HG02973 (cell line): ENCODE results near the gene CPA5.
"Not testable (repeated sequence)": the region's sequence is repeated elsewhere in the genome, so short reads cannot be mapped to it uniquely, and the experiment has no call there.

ENCODE experiments used
- ATAC-seq: cut with Tn5 transposase; IDR thresholded peaks from one replicate; pipeline ENCODE4 v1.9.1; 2021; ENCODE audit warnings: moderate library complexity; ENCODE audit not compliant: unreplicated experiment

Gene CPA5

GRCh38 chr7:130358471-130358870, 13.9 kb downstream of the CPA5 start:
- ATAC-seq: no peak

GRCh38 chr7:130359276-130359857, 14.8 kb downstream of the CPA5 start:
- no peak for ATAC-seq

GRCh38 chr7:130360518-130360917, 15.9 kb downstream of the CPA5 start:
- no peak for ATAC-seq

GRCh38 chr7:130361681-130362080, 17.1 kb downstream of the CPA5 start:
- no peak for ATAC-seq

- ATAC-seq: no peak
Measured at GRCh38 chr7:130362251-130362816, 17.7 kb downstream of the CPA5 start.

- ATAC-seq: no peak
Measured at GRCh38 chr7:130363026-130363847, 18.6 kb downstream of the CPA5 start.

GRCh38 chr7:130364451-130364850, 19.8 kb downstream of the CPA5 start:
- no peak for ATAC-seq

- no peak for ATAC-seq
Measured at GRCh38 chr7:130365088-130365487, 20.5 kb downstream of the CPA5 start.

- ATAC-seq: no peak
Measured at GRCh38 chr7:130365511-130366441, 21.2 kb downstream of the CPA5 start.

GRCh38 chr7:130366564-130366963, 21.9 kb downstream of the CPA5 start:
- ATAC-seq: no peak

GRCh38 chr7:130367088-130367755, 22.6 kb downstream of the CPA5 start:
- no peak for ATAC-seq

GRCh38 chr7:130367836-130368746, 23.5 kb downstream of the CPA5 start:
- no peak for ATAC-seq

GRCh38 chr7:130369110-130369711, 24.6 kb downstream of the CPA5 start:
- ATAC-seq: no peak

- ATAC-seq: no peak
Measured at GRCh38 chr7:130369831-130370550, 25.4 kb downstream of the CPA5 start.

GRCh38 chr7:130371046-130371445, 26.4 kb downstream of the CPA5 start:
- no peak for ATAC-seq

- no peak for ATAC-seq
Measured at GRCh38 chr7:130372402-130373165, 28.0 kb downstream of the CPA5 start.

- ATAC-seq: no peak
Measured at GRCh38 chr7:130374507-130374906, 29.9 kb downstream of the CPA5 start.

- ATAC-seq: not testable (repeated sequence)
Measured at GRCh38 chr7:130376461-130376860, 31.8 kb downstream of the CPA5 start.
